K562 (cell line): Measurements from ENCODE around the gene LAMB2. TPM values are rescaled to one million over a fixed set of nuclear protein-coding genes. Genes with fewer than 3 reads are reported as not detected.

Experiments used
- ATAC-seq: fragments of 200-7000 bp; cut with Tn5 transposase; 3 replicates; pipeline ENCODE4 v1.9.1; 2020; ENCODE audit warnings: moderate library complexity
- BruUV-seq: library from RNA; stranded (reverse); fragments of 400-500 nt; replicated peaks from 2 replicates; lab custom pipeline; 2021; lab: Mats Ljungman, UMichigan
- CTCF ChIA-PET: fragments of 300-600 bp; formaldehyde crosslinking; extraction: SDS; loops from one replicate; lab custom pipeline; 2021; ENCODE audit warnings: low intra/inter-chr PET ratio; lab: Yijun Ruan, JAX
- POLR2A ChIA-PET: fragments of 300-600, 350-650 bp; sonication (Branson Sonifier 250); formaldehyde crosslinking; extraction: SDS; loops from one replicate; lab custom pipeline; 2021; ENCODE audit warnings: antibody characterized with exemption, inconsistent platforms; lab: Yijun Ruan, JAX
- DNase-seq, 4 experiments: peaks; one replicate each; pipeline versions ENCODE4 v3.0.0 to v3.0.0-alpha.2; 2011 to 2018; ENCODE audit warnings: low spot score in 3 of 4, mixed read lengths in 3 of 4; ENCODE audit errors: extremely low read depth in 1 of 4
- FAIRE-seq: peaks from 2 replicates; lab custom pipeline; 2011; peaks lifted over from hg19 to GRCh38; lab: Jason Lieb, UNC
- H2AFZ ChIP-seq: 2 replicates; pipeline ENCODE4 v1.6.0; 2011; ENCODE audit warnings: low read depth, low read length, control low read depth, inconsistent platforms
- H3K27ac ChIP-seq: fragments of 200-600 bp; 3 replicates; pipeline ENCODE4 v1.8.0; 2011; ENCODE audit warnings: low read depth, mild to moderate bottlenecking, control low read depth, inconsistent platforms, low read length, moderate library complexity, mixed read lengths; ENCODE audit errors: extremely low read depth
- H3K27me3 ChIP-seq, 2 experiments: fragments of 300-600 bp in 1 of 2; 2 replicates in 1 of 2; 3 replicates in 1 of 2; pipeline versions ENCODE4 v1.6.0 to v1.8.0; 2011; ENCODE audit warnings: inconsistent platforms in 2 of 2, low read length in 2 of 2, mild to moderate bottlenecking in 1 of 2, mixed read lengths in 1 of 2, moderate library complexity in 1 of 2; ENCODE audit not compliant: control insufficient read depth in 2 of 2, insufficient read depth in 2 of 2
- H3K36me3 ChIP-seq: fragments of 300-600 bp; 3 replicates; pipeline ENCODE4 v1.8.0; 2011; ENCODE audit warnings: mild to moderate bottlenecking, low read length, inconsistent platforms; ENCODE audit not compliant: control insufficient read depth, insufficient read depth
- H3K4me1 ChIP-seq, 2 experiments: fragments of 200-600 bp in 1 of 2; replicated peaks in 1 of 2; 2 replicates in 1 of 2; 3 replicates in 1 of 2; pipeline versions ENCODE4 v1.5.1 to v1.8.0; 2011; ENCODE audit warnings: inconsistent platforms in 2 of 2, low read length in 2 of 2, mild to moderate bottlenecking in 1 of 2, mixed read lengths in 1 of 2, moderate library complexity in 1 of 2; ENCODE audit not compliant: control insufficient read depth in 2 of 2, insufficient read depth in 2 of 2
- H3K4me2 ChIP-seq: 2 replicates; pipeline ENCODE4 v1.6.1; 2011; ENCODE audit warnings: low read length, control low read depth, inconsistent platforms, mixed read lengths; ENCODE audit not compliant: insufficient read depth
- H3K4me3 ChIP-seq: fragments of 200-600 bp; sonication (generic), shearing (Covaris generic); 2 replicates; pipeline ENCODE4 v1.5.1; 2016; ENCODE audit warnings: control low read depth, inconsistent platforms
- H3K79me2 ChIP-seq: fragments of 200-600 bp; 3 replicates; pipeline ENCODE4 v1.8.0; 2011; ENCODE audit warnings: low read length, inconsistent platforms; ENCODE audit not compliant: control insufficient read depth, insufficient read depth
- H3K9ac ChIP-seq, 2 experiments: 2 replicates each; pipeline versions ENCODE4 v1.6.0 to v1.6.1; 2011; ENCODE audit warnings: low read depth in 2 of 2, low read length in 2 of 2, control low read depth in 1 of 2, inconsistent platforms in 1 of 2, mild to moderate bottlenecking in 1 of 2, mixed read lengths in 1 of 2; ENCODE audit not compliant: insufficient read depth in 1 of 2
- H3K9me1 ChIP-seq: one replicate; pipeline ENCODE4 v1.6.0; 2011; ENCODE audit warnings: inconsistent platforms, mild to moderate bottlenecking, low read length, moderate library complexity; ENCODE audit not compliant: control insufficient read depth, insufficient read depth
- H3K9me3 ChIP-seq: replicated peaks from 2 replicates; pipeline ENCODE4 v1.5.1; 2011; ENCODE audit warnings: low read depth, low read length, inconsistent platforms; ENCODE audit not compliant: control insufficient read depth, insufficient read depth
- H4K20me1 ChIP-seq: replicated peaks from 2 replicates; pipeline ENCODE4 v1.6.1; 2011; ENCODE audit warnings: low read length, inconsistent platforms, mixed read lengths; ENCODE audit not compliant: control insufficient read depth, insufficient read depth
- CBX3 ChIP-seq, 2 experiments: IDR thresholded peaks; 1 replicate in 1 of 2; 2 replicates in 1 of 2; pipeline ENCODE4 v1.6.1; 2012; ENCODE audit warnings: inconsistent platforms in 2 of 2, low read length in 2 of 2, borderline replicate concordance in 1 of 2, control low read depth in 1 of 2
- FOXP1 ChIP-seq: sonication (generic); formaldehyde crosslinking; IDR thresholded peaks from 2 replicates; pipeline ENCODE4 v1.8.0; 2022; ENCODE audit warnings: mild to moderate bottlenecking, missing genetic modification reagents
- HDAC1 ChIP-seq, 2 experiments: fragments of 450-650 bp; IDR thresholded peaks; 2 replicates each; pipeline ENCODE4 v1.6.1; 2016 to 2017; ENCODE audit warnings: inconsistent platforms in 1 of 2, mild to moderate bottlenecking in 1 of 2, moderate library complexity in 1 of 2
- HDAC8 ChIP-seq: fragments of 450-650 bp; IDR thresholded peaks from 2 replicates; pipeline ENCODE4 v1.6.1; 2016; ENCODE audit warnings: mild to moderate bottlenecking, missing genetic modification characterization, moderate library complexity, missing compliant biosample characterization
- MYNN ChIP-seq, 2 experiments: sonication (generic); formaldehyde crosslinking in 1 of 2; IDR thresholded peaks; 2 replicates each; pipeline versions ENCODE4 v1.5.0 to v1.6.1; 2016 to 2020; ENCODE audit warnings: antibody characterized with exemption in 1 of 2, missing genetic modification reagents in 1 of 2
- NR3C1 ChIP-seq: sonication (generic); formaldehyde crosslinking; IDR thresholded peaks from 2 replicates; pipeline ENCODE4 v1.8.1; 2022; ENCODE audit warnings: missing genetic modification reagents
- POLR2A ChIP-seq: fragments of 450-650 bp; conservative IDR thresholded peaks from 2 replicates; pipeline ENCODE4 v1.6.1; 2016
- POLR2B ChIP-seq: fragments of 450-650 bp; IDR thresholded peaks from 2 replicates; pipeline ENCODE4 v1.6.1; 2018; ENCODE audit warnings: low read depth; ENCODE audit not compliant: partially characterized antibody
- POLR2G ChIP-seq: fragments of 200-400 bp; formaldehyde crosslinking; IDR thresholded peaks from 2 replicates; pipeline ENCODE4 v1.6.1; 2017; ENCODE audit warnings: low read depth, mild to moderate bottlenecking, antibody characterized with exemption, low read length, moderate library complexity
- SIN3A ChIP-seq, 2 experiments: fragments of 150-350 bp in 1 of 2; IDR thresholded peaks; 2 replicates each; pipeline ENCODE4 v1.6.1; 2011 to 2016; ENCODE audit warnings: borderline replicate concordance in 2 of 2, low read depth in 2 of 2, low read length in 2 of 2, mild to moderate bottlenecking in 2 of 2, moderate library complexity in 2 of 2; ENCODE audit not compliant: control insufficient read depth in 1 of 2
- SMAD1 ChIP-seq: fragments of 150-350 bp; IDR thresholded peaks from 2 replicates; pipeline ENCODE4 v1.6.1; 2014; ENCODE audit warnings: low read length, low read depth; ENCODE audit not compliant: partially characterized antibody
- SMAD4 ChIP-seq: fragments of 250-450 bp; sonication (Bioruptor Pico); conservative IDR thresholded peaks from 2 replicates; pipeline ENCODE4 v1.8.0; 2021; ENCODE audit warnings: inconsistent platforms, mild to moderate bottlenecking, moderate library complexity
- SP1 ChIP-seq: sonication (generic); formaldehyde crosslinking; IDR thresholded peaks from 2 replicates; pipeline ENCODE4 v1.8.1; 2022; ENCODE audit warnings: mild to moderate bottlenecking, missing genetic modification reagents
- SREBF2 ChIP-seq: sonication (generic); formaldehyde crosslinking; IDR thresholded peaks from 2 replicates; pipeline ENCODE4 v1.4.0; 2020; ENCODE audit warnings: mild to moderate bottlenecking, missing genetic modification reagents
- TAF1 ChIP-seq: IDR thresholded peaks from 2 replicates; pipeline ENCODE4 v1.6.1; 2011; ENCODE audit warnings: mild to moderate bottlenecking, low read length, moderate library complexity; ENCODE audit not compliant: insufficient read depth, control insufficient read depth, severe bottlenecking; ENCODE audit errors: extremely low read depth
- TRIM28 ChIP-seq: fragments of 450-650 bp; IDR thresholded peaks from 2 replicates; pipeline ENCODE4 v1.6.1; 2017
- ZBTB12 ChIP-seq: fragments of 250-450 bp; sonication (Bioruptor Pico); IDR thresholded peaks from 2 replicates; pipeline ENCODE4 v1.4.0; 2020
- ZNF511 ChIP-seq: sonication (generic); formaldehyde crosslinking; IDR thresholded peaks from 2 replicates; pipeline ENCODE4 v1.8.0; 2022; ENCODE audit warnings: mild to moderate bottlenecking, missing genetic modification reagents
- WGBS: fragments of 100-300 bp; shearing (Covaris generic); methylation state at CpG from one replicate; pipeline ENCODE4 v1.1.6; 2016; ENCODE audit warnings: low coverage, mixed read lengths; ENCODE audit not compliant: insufficient coverage; ENCODE audit errors: missing lambda C conversion rate; 5-methylcytosine and 5-hydroxymethylcytosine counted together
- in situ Hi-C: fragments of 300-500 bp; cut with MboI; formaldehyde crosslinking; loops from 4 replicates; pipeline ENCODE4 v1.15.0; 2018; ENCODE audit warnings: inconsistent platforms, mixed read lengths
- intact Hi-C: fragments of 100-400 bp; cut with micrococcal nuclease; formaldehyde crosslinking; loops from 2 replicates; pipeline ENCODE4 v1.14.2; 2022
- polyA plus RNA-seq, 8 experiments: library from polyadenylated mRNA; depleted of rRNA in 4 of 8; stranded (reverse) in 5 of 8; unstranded in 3 of 8; fragments of >200 nt; fragmentation: Nextera tagmentation in 2 of 8; fragmentation: Illumina TruSeq in 1 of 8; extraction: Ambion mirVana in 2 of 8; extraction: Trizol in 1 of 8; gene quantifications; 2 replicates each; pipeline versions ENCODE4 v1.2.1 to v1.2.3, GENCODE V29; 2011 to 2014; ENCODE audit warnings: inconsistent platforms in 1 of 8, missing spikeins in 1 of 8
- total RNA-seq, 7 experiments: library from RNA; depleted of rRNA in 6 of 7; stranded (reverse); fragments of >200 nt in 6 of 7; fragmentation: Illumina TruSeq in 2 of 7; extraction: Trizol in 2 of 7; gene quantifications; 2 replicates each; pipeline versions ENCODE4 v1.2.1 to v1.2.3, GENCODE V29; 2011 to 2021; ENCODE audit warnings: low replicate concordance in 1 of 7

Gene LAMB2
- total and polyA plus RNA-seq, 9 of the 15 experiments (the other 6 are each of a cell fraction or from before 2014, with no cell fraction given): 1.4 to 26.0 (median 16.2) TPM

GRCh38 chr3:49120438-49121131 lies 12.3 kb downstream of the LAMB2 start, which contains the start of gene USP19:
Gene USP19, minus strand, starts transcription at chr3:49120823. Its CDS starts 1,678 bp downstream, at chr3:49119145.
- peak; percentile 90 to 93 (median 92) for DNase-seq
- POLR2A ChIA-PET: interaction anchor here (0.6 to 1.4 kb wide), 13 partner anchors 9 to 637 kb away, joined by 3 to 8 read pairs (median 3); partner anchors contain the start of genes LAMB2, QARS1 and QRICH1
- Histone ChIP-seq H4K20me1 (no peaks in the 10 kb centered on the region), H2AFZ (peak within 1 kb of the TSS; percentile 84), H3K4me3 (peak within 1 kb of the TSS; percentile 87), H3K9ac (peak within 1 kb of the TSS; percentile 95 to 98), H3K9me3 (no peaks in the 10 kb centered on the region), H3K36me3 (peaks cover 39% of the 10 kb centered on the region), H3K79me2 (peaks cover 20% of the 10 kb centered on the region), H3K4me1 (peaks cover 9 to 43% of the 10 kb centered on the region in 2 experiments; a peak in 4 of 5 replicates), H3K27ac (peak within 1 kb of the TSS; percentile 97), H3K27me3 (no peaks in the 10 kb centered on the region), H3K9me1 (no peaks in the 10 kb centered on the region), H3K4me2 (peak within 1 kb of the TSS; percentile 100)
- WGBS: under 1% methylated on average over 26 of the region's 70 CpGs
- BruUV-seq: no TSS peak
- in situ Hi-C loops (no loop called here), intact Hi-C loops (no loop called here)
- FAIRE-seq: peak; percentile 73
- ATAC-seq: peak; percentile 98
- CTCF ChIA-PET: interaction anchor here (0.6 kb wide), 1 partner anchor 719 kb away, joined by 4 read pairs; no protein-coding TSS in a partner anchor
- peak; percentile 65; the same call in 1 of the 2 replicates for TF ChIP-seq FOXP1
- peak; percentile 62 for TF ChIP-seq ZNF511 (CRISPR knock-in tag)
- peak in 1 of 2 experiments; percentile 91; a peak in 2 of 4 replicates for TF ChIP-seq SIN3A (IDR thresholded peaks at IDR 0.05; ENCODE audit: borderline replicate concordance in 2 of 2, control insufficient read depth in 1 of 2, low read depth in 2 of 2, low read length in 2 of 2)
- TF ChIP-seq NR3C1: peak; percentile 41; the same call in 1 of the 2 replicates
- TF ChIP-seq CBX3 (IDR thresholded peaks at IDR 0.05; ENCODE audit: borderline replicate concordance in 1 of 2, low read length in 2 of 2): no peak
- peak; percentile 23 for TF ChIP-seq TAF1
- peak in 1 of 2 experiments; percentile 69; a peak in 2 of 4 replicates for TF ChIP-seq HDAC1 (IDR thresholded peaks at IDR 0.05)
- TF ChIP-seq SMAD1: peak; percentile 42
- no peak for TF ChIP-seq HDAC8
- TF ChIP-seq TRIM28: no peak
- TF ChIP-seq ZBTB12 (CRISPR knock-in tag): peak; percentile 42; the same call in 1 of the 2 replicates
- peak; percentile 92 for TF ChIP-seq POLR2G
- 0 out of 2 replicates have a peak, but pooled peaks have one; percentile 50 for TF ChIP-seq SMAD4 (CRISPR knock-in tag)
- TF ChIP-seq MYNN (IDR thresholded peaks at IDR 0.05): 0 out of 2 replicates have a peak, but pooled peaks have one; percentile 18
- no peak for TF ChIP-seq MYNN (CRISPR knock-in tag; IDR thresholded peaks at IDR 0.05)
- peak; percentile 65 for TF ChIP-seq POLR2B
- peak; percentile 85 for TF ChIP-seq POLR2A
- TF ChIP-seq SREBF2 (CRISPR knock-in tag): no peak
- peak; percentile 83 for TF ChIP-seq SP1
